Measurements from ENCODE around the gene METTL18.

The METTL18 gene

DNA sequence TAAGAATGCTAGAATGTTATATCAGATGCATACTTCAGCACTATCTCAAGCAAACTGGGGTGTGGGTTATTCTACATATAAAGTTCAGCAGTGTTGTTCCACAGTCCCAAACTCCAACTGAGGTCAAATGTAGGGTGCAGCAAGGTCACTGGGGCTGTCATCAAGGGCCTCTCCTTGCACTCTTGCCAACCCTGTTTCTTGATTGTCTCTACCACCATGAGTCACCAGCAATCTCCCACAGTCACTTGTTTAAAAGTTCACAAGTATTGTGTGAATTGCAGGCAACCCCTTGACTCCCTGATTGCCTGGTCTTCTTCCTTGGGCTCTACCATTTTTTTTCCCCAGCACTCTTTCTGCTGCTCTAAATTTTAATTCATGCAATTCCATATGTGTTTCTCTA lies 10.6 kb downstream of the METTL18 start:
- DNase-seq = no peak

- no peak for DNase-seq
These were observed 12.1 kb downstream of the METTL18 start for GRCh38 chr1:169782596-169782995.

DNA sequence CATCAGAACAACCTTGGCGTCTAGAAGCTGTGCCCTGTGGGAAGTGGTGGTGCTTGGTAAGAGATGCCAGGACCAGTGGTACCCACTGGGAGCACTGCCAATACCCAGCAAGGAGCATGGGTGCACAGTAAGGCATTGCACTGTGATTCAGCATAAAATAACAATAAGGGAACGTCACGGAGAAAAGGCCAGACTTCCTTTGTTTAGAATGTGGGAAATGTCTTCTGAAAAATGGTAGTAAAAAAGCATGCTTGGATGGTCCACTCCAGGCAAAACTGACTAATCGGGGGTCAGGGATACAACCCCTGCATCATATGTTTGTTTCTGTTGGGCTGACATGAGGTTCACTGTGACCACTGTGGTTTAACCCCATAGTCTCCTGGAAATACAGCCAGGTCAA lies 14.7 kb downstream of the METTL18 start:
- DNase-seq = no peak

- no peak for DNase-seq
These were observed 15.6 kb downstream of the METTL18 start for GRCh38 chr1:169779150-169779549.

DNA sequence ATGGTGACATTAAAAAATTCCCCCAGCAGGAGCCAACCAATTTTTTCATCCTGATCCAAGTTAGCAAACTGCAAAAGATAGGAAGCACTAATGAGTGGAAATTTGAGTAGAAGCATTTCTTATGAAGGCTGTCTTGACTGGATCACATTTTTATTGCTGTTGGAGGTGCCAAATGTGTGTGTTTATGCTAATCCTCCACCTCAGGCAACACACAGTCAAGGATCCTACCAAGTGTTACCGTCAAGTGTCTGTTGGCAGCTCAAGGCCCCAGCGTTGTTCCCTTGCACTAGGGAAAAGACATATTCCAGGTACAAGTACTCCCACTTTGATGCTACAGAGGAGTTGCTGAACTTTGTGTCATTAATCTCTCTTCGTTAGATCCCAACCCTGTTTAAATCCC lies 18.3 kb downstream of the METTL18 start:
- no peak for DNase-seq

DNA sequence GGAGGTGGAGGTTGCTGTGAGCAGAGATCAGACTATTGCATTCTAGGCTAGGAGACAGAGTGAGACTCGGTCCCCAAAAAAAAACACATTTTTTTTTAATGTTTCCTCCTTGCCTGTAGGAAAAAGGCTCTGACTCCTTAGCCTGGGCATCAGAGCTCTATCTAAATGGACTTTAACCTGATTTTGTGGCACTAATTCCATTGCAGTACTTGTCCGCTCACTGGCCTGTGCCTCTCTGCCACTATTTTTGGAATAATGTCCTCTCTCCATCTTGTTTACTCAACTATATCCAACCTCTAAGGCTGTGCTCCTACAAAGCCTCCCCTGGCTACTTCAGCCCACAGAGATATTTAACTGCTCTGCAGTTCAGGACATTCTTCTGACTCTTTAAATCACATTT lies 26.5 kb downstream of the METTL18 start:
- DNase-seq = no peak

DNA sequence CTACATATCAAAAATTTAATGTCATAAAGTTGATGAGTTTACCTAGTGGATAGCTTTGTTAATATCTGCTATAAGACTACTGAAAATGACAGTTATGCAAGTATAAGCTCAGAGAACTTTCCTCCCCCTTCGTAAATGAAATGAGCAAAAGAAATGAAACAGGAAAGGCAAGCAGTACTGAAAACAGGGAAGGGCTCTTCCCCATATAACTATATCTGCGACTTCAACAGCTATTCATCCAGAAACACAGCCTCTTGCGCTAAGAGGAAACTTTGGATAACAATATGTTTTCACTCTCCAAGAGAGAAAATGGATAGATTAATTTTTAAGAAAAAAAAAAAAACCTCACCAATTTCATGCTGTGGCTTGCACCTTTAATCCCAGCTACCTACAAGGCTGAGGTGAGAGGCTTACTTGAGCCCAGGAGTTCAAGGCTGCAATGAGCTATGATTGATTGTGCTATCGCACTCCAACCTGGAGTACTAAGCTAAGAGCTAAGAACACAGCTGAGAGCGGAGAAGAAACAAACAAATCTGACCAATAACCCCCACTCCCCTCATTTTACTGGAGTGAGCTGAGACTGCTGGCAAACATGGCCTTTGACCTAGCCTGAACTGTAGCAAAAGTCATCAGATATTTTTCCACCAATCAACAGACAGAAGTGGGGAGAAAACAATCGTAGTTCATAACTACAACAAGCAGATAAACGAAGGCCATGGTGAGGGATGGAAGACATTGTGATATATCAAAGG lies 29.0 kb downstream of the METTL18 start:
- no peak for DNase-seq

DNA sequence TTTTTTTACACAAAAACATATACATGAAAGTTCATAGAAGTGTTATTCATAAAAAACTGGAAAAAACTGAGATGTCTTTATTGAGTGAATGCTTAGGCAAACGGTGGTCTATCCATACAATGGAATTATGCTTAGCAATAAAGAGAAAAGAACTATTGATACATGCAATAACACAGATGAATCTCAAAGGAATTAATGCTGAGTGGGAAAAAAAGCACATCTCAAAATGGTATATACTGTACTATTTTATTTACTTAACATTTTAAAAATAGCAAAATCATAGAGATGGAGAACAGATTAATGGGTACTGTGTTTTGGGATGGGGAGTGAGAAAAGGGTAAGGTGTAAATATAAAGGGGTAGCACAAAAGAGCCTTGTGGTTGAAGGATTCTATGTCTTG lies 29.8 kb downstream of the METTL18 start:
- no peak for DNase-seq

- no peak for DNase-seq
These were observed 32.0 kb downstream of the METTL18 start for GRCh38 chr1:169762699-169763098.

DNA sequence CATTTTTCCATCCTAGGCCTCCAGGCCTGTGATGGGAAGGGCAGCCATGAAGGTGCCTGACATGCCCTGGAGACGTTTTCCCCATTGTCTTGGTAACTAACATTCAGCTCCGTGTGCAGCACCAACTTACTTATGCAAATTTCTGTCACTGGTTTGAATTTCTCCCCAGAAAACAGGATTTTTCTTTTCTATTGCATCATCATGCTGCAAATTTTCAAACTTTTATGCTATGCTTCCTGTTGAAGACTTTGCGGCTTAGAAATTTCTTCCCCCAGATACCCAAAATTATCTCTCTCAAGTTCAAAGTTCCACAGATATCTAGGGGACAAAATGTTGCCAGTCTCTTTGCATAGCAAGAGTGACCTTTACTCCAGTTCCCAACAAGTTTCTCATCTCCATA lies 35.7 kb downstream of the METTL18 start:
- no peak for DNase-seq

GRCh38 chr1:169753549-169753948 lies 41.2 kb downstream of the METTL18 start:
- DNase-seq = no peak

DNA sequence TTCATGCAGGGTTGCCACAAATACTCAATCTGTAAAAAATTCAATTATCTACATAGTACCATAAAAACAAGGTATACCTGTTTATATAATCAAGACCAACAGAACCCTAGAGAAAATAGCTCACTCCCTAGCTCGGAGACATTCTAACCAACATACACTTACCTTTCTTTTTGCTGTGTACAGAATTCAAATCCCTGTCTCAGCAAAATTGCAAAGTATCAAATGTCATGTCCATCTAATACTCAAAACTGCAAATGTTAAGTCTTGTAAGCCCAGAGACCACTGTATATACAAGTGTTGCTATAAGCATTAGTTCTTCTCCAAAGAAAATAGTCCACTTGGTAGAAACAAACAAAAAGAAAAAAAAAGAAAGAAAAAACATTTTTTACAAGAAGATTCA lies 44.7 kb downstream of the METTL18 start:
- no peak for DNase-seq

DNA sequence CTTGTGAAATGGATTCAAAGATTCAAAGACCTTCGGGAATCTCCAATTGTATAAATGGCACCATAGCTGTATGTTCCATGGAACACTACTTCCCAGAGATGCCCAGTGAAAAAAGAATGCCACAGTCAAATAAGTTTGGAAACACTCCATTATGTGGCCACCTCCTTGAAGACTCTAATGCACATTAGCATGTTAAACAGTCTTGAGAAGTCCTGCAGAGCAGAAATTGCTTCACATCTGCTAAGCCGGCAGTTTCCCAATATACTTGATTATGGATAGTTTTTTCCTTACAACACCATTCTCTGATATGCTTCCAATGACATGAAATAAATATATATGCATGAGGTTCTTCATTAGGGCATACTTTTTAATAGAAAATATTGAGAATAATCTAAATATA lies 48.2 kb downstream of the METTL18 start:
- DNase-seq = no peak

GRCh38 chr1:169745015-169745861 lies 49.5 kb downstream of the METTL18 start:
- DNase-seq = no peak

All from effector CD4-positive, alpha-beta T cell (primary cell).